ENCODE results near the gene TBC1D30. TPM values are rescaled to one million over a fixed set of nuclear protein-coding genes. Genes with fewer than 3 reads are reported as not detected.

The TBC1D30 gene
- total RNA-seq, 1 donor, result 0.72 TPM

DNA sequence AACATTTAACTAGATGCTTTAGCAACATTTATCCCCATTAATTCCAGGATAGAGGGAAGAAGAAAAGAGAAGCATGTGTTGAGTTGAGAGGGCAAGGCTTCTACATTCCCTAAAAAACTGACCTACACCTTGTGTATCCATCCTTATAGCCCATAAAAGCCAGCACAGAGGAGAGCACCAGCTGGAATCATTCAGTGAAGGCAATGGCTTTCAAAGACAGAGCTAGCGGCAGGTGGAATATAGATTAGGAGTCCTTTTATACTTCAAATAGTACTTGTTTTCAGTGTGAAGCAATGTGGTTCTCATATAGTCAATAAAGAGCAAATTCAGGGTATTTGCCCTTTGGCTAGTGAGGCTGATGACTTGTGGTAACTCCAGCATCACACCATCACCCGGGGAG, 94.4 kb downstream of the TBC1D30 start:
- no peak for DNase-seq (ENCODE audit: insufficient read length, low spot score, missing footprints)
- Histone ChIP-seq H3K9me3 (ENCODE audit: low read depth, low read length) (no peaks in the 10 kb centered on the region), H3K27me3 (ENCODE audit: insufficient read depth, low read length) (peaks cover 36% of the 10 kb centered on the region), H3K27ac (ENCODE audit: low read depth, low read length) (no peak overlapping the region), H2AFZ (ENCODE audit: low read length) (no peak overlapping the region), H4K20me1 (ENCODE audit: insufficient read depth, low read length) (no peaks in the 10 kb centered on the region), H3K79me2 (ENCODE audit: insufficient read depth, low read length) (no peaks in the 10 kb centered on the region), H3K4me3 (ENCODE audit: insufficient read depth, low read length) (no peak overlapping the region), H3K36me3 (ENCODE audit: insufficient read depth, low read length) (no peaks in the 10 kb centered on the region), H3K4me2 (ENCODE audit: insufficient read depth, low read length) (no peak overlapping the region), H3K4me1 (ENCODE audit: insufficient read depth, low read length) (no peaks in the 10 kb centered on the region)
- no peak for TF ChIP-seq CTCF (IDR thresholded peaks at IDR 0.05; ENCODE audit: extremely low read depth, low read depth, low read length)

- Histone ChIP-seq H3K27ac (ENCODE audit: low read depth, low read length) (no peak overlapping the region), H4K20me1 (ENCODE audit: insufficient read depth, low read length) (no peaks in the 10 kb centered on the region), H3K79me2 (ENCODE audit: insufficient read depth, low read length) (no peaks in the 10 kb centered on the region), H3K4me3 (ENCODE audit: insufficient read depth, low read length) (no peak overlapping the region), H3K27me3 (ENCODE audit: insufficient read depth, low read length) (peaks cover 39% of the 10 kb centered on the region), H3K4me1 (ENCODE audit: insufficient read depth, low read length) (no peaks in the 10 kb centered on the region), H3K36me3 (ENCODE audit: insufficient read depth, low read length) (no peaks in the 10 kb centered on the region), H2AFZ (ENCODE audit: low read length) (no peak overlapping the region), H3K4me2 (ENCODE audit: insufficient read depth, low read length) (no peak overlapping the region), H3K9me3 (ENCODE audit: low read depth, low read length) (no peaks in the 10 kb centered on the region)
- DNase-seq (ENCODE audit: insufficient read length, low spot score, missing footprints), result no peak
- TF ChIP-seq CTCF (IDR thresholded peaks at IDR 0.05; ENCODE audit: extremely low read depth, low read depth, low read length), result no peak
Measured at GRCh38 chr12:64922853-64923252, 98.4 kb downstream of the TBC1D30 start.

DNA sequence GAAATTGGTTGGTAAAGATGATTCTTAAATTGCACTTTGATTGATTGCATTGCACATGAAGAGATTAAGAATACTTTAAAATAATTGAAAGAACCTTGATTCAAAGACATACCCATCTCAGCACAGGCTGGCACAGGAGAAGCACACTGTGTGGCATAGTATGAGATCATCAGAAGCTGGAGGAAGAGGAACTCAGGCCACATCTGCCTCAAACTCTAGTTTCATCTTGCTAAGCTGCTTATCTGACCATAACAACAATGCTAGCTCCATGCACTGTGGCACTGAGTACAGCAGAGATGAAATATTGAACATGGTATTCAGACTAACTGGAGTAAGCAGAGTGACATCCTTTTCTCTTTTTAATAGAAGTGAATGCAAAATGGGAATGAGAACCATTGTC, 99.1 kb downstream of the TBC1D30 start:
- H3K9me3 ChIP-seq (ENCODE audit: low read depth, low read length), result no peaks in the 10 kb centered on the region
- DNase-seq (ENCODE audit: insufficient read length, low spot score, missing footprints), result no peak
- no peaks in the 10 kb centered on the region for H3K79me2 ChIP-seq (ENCODE audit: insufficient read depth, low read length)
- H3K4me2 ChIP-seq (ENCODE audit: insufficient read depth, low read length), result no peak overlapping the region
- H4K20me1 ChIP-seq (ENCODE audit: insufficient read depth, low read length), result no peaks in the 10 kb centered on the region
- no peak overlapping the region for H2AFZ ChIP-seq (ENCODE audit: low read length)
- peaks cover 35% of the 10 kb centered on the region for H3K27me3 ChIP-seq (ENCODE audit: insufficient read depth, low read length)
- H3K4me1 ChIP-seq (ENCODE audit: insufficient read depth, low read length), result no peaks in the 10 kb centered on the region
- no peak overlapping the region for H3K4me3 ChIP-seq (ENCODE audit: insufficient read depth, low read length)
- no peak overlapping the region for H3K27ac ChIP-seq (ENCODE audit: low read depth, low read length)
- H3K36me3 ChIP-seq (ENCODE audit: insufficient read depth, low read length), result no peaks in the 10 kb centered on the region
- TF ChIP-seq CTCF (IDR thresholded peaks at IDR 0.05; ENCODE audit: extremely low read depth, low read depth, low read length), result no peak

Other genes with a start within 250 kb of the TBC1D30 start
- 12.7 and 13.8 TPM in 2 replicates for gene RASSF3, start 214.2 kb upstream of the TBC1D30 start, total RNA-seq
- 277 and 292 TPM in 2 replicates for gene GNS, start 65.2 kb upstream of the TBC1D30 start, total RNA-seq